HG02885 (cell line): ENCODE results near the gene PTPN2.
"Not testable (repeated sequence)": the region's sequence is repeated elsewhere in the genome, so short reads cannot be mapped to it uniquely, and the experiment has no call there.

Source experiments
- ATAC-seq: cut with Tn5 transposase; IDR thresholded peaks from one replicate; pipeline ENCODE4 v1.9.1; 2021; ENCODE audit warnings: mild to moderate bottlenecking; ENCODE audit not compliant: unreplicated experiment, poor library complexity

PTPN2 gene

GRCh38 chr18:12777500-12777944 lies 106.5 kb downstream of the PTPN2 start:
- no peak for ATAC-seq

- no peak for ATAC-seq
Observed at GRCh38 chr18:12776821-12777471, 107.1 kb downstream of the PTPN2 start.

- ATAC-seq, result not testable (repeated sequence)
Observed at GRCh38 chr18:12776415-12776814, 107.6 kb downstream of the PTPN2 start.

- ATAC-seq, result no peak
Observed at GRCh38 chr18:12774982-12775381, 109.1 kb downstream of the PTPN2 start.

- no peak for ATAC-seq
Observed at GRCh38 chr18:12773369-12773768, 110.7 kb downstream of the PTPN2 start.

GRCh38 chr18:12772111-12772510 lies 111.9 kb downstream of the PTPN2 start:
- no peak for ATAC-seq

GRCh38 chr18:12770469-12771219 lies 113.4 kb downstream of the PTPN2 start:
- no peak for ATAC-seq

- no peak for ATAC-seq
Observed at GRCh38 chr18:12769644-12770440, 114.2 kb downstream of the PTPN2 start.

GRCh38 chr18:12769136-12769535 lies 114.9 kb downstream of the PTPN2 start:
- ATAC-seq, result no peak

GRCh38 chr18:12768625-12769024 lies 115.4 kb downstream of the PTPN2 start:
- no peak for ATAC-seq

- ATAC-seq, result no peak
Observed at GRCh38 chr18:12767580-12768155, 116.4 kb downstream of the PTPN2 start.

- ATAC-seq, result no peak
Observed at GRCh38 chr18:12766986-12767433, 117.0 kb downstream of the PTPN2 start.

GRCh38 chr18:12765586-12765985 lies 118.5 kb downstream of the PTPN2 start:
- no peak for ATAC-seq

GRCh38 chr18:12765126-12765525 lies 118.9 kb downstream of the PTPN2 start:
- ATAC-seq, result no peak

GRCh38 chr18:12758566-12758965 lies 125.5 kb downstream of the PTPN2 start:
- ATAC-seq, result not testable (repeated sequence)

- not testable (repeated sequence) for ATAC-seq
Observed at GRCh38 chr18:12756619-12757239, 127.3 kb downstream of the PTPN2 start.

- ATAC-seq, result not testable (repeated sequence)
Observed at GRCh38 chr18:12755606-12756005, 128.4 kb downstream of the PTPN2 start.

- ATAC-seq, result no peak
Observed at GRCh38 chr18:12754511-12754910, 129.5 kb downstream of the PTPN2 start.

GRCh38 chr18:12751891-12752290 lies 132.1 kb downstream of the PTPN2 start:
- no peak for ATAC-seq

GRCh38 chr18:12751503-12751884 lies 132.5 kb downstream of the PTPN2 start:
- no peak for ATAC-seq
